ENCODE measurements around the gene CPNE4. TPM values are rescaled to one million over a fixed set of nuclear protein-coding genes. Genes with fewer than 3 reads are reported as not detected.

The CPNE4 gene
- total RNA-seq, 1 donor from 2014 or later = 2.7 TPM

DNA sequence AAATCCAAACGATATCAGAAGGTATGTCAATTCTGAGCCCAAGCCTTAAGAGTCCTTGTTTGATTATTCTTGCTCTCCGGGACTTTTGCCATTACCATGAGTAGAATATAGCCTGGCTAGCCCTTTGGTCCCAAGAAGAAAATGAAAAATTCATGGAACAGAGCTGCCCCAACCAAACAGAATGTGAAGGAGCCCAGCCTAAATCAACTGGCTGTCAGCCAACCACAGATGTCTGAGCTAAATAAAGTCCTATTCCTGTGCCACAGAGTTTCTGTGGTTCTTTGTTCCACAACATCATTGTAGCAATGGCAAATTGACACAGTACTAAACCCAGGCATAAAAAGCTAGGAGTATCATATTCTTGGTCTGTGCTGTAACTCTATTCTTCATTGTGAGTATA lies 185.2 kb downstream of the CPNE4 start:
- no peak overlapping the region for H3K27ac Mint-ChIP-seq (ENCODE audit: unreplicated experiment)
- no peak for DNase-seq
- no peaks in the 10 kb centered on the region for H3K9me3 Mint-ChIP-seq (ENCODE audit: unreplicated experiment)
- H3K27me3 Mint-ChIP-seq (ENCODE audit: unreplicated experiment) = no peaks in the 10 kb centered on the region
- TF ChIP-seq, protein P1, sequence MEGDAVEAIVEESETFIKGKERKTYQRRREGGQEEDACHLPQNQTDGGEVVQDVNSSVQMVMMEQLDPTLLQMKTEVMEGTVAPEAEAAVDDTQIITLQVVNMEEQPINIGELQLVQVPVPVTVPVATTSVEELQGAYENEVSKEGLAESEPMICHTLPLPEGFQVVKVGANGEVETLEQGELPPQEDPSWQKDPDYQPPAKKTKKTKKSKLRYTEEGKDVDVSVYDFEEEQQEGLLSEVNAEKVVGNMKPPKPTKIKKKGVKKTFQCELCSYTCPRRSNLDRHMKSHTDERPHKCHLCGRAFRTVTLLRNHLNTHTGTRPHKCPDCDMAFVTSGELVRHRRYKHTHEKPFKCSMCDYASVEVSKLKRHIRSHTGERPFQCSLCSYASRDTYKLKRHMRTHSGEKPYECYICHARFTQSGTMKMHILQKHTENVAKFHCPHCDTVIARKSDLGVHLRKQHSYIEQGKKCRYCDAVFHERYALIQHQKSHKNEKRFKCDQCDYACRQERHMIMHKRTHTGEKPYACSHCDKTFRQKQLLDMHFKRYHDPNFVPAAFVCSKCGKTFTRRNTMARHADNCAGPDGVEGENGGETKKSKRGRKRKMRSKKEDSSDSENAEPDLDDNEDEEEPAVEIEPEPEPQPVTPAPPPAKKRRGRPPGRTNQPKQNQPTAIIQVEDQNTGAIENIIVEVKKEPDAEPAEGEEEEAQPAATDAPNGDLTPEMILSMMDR (IDR thresholded peaks at IDR 0.05; ENCODE audit: partially characterized antibody, unreplicated experiment) = no peak
- H3K4me1 Mint-ChIP-seq (ENCODE audit: low read depth, unreplicated experiment) = no peaks in the 10 kb centered on the region
- no peak overlapping the region for H3K4me3 Mint-ChIP-seq (ENCODE audit: unreplicated experiment)
- no peaks in the 10 kb centered on the region for H3K36me3 Mint-ChIP-seq (ENCODE audit: unreplicated experiment)

DNA sequence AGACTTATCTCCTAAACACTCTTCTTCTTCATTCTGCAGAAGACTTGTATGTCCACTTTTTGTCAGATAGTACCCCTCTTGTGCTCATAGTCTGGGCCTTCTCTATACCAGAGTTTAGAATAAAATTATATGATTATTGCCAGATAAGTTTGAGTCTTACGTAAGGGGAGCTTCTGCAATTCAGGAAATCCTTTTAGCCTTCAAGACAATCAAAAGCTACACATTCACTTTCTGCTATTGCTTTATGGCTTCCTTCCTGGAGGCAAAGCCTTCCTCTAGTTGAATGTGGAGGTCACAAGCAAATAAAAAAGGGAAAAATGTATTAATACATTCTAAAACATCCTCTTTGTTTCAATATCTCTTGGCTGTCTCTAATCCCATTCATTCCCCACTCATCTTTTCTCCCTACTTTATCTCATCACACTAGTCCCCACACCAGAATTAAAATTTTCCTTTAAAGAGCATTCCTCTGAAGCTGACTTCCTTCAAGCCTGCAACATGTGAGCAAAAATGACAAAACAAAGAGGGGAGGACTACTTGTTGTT lies 186.8 kb downstream of the CPNE4 start:
- Mint-ChIP-seq H3K27me3 (ENCODE audit: unreplicated experiment) (no peaks in the 10 kb centered on the region), H3K27ac (ENCODE audit: unreplicated experiment) (no peak overlapping the region), H3K4me1 (ENCODE audit: low read depth, unreplicated experiment) (no peaks in the 10 kb centered on the region), H3K4me3 (ENCODE audit: unreplicated experiment) (no peak overlapping the region), H3K9me3 (ENCODE audit: unreplicated experiment) (no peaks in the 10 kb centered on the region), H3K36me3 (ENCODE audit: unreplicated experiment) (no peaks in the 10 kb centered on the region)
- TF ChIP-seq, protein P1 (IDR thresholded peaks at IDR 0.05; ENCODE audit: partially characterized antibody, unreplicated experiment) = no peak
- no peak for DNase-seq

DNA sequence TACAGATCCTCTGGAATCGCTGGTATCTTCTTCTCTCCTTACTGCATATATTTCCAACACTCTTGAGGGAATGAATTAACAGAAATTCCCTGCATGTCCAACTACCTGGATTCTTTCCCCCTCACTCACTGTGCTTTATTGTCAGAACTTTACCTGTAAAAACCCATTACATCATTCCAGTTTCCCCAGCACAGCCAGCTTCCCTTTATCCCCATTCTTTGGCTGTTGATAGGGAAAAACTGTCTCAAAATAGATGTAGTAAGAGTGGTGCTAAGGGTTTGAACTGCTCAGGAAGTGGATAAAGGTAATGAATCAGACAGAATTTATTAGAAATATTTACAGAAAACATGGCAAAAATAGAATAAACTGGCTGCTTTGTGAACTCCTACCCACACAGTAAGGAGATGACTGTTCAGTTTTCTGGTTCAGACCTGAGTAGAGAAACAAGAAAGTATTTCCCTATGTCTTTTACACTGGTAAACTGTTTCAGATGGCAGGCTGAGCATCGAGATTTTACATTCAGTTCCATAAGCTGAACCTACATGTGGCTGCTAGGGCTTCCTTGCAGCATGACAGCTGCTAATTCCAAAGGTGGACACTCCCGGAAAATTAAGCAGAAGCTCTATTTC lies 188.4 kb downstream of the CPNE4 start:
- Mint-ChIP-seq H3K9me3 (ENCODE audit: unreplicated experiment) (no peaks in the 10 kb centered on the region), H3K4me3 (ENCODE audit: unreplicated experiment) (no peak overlapping the region), H3K36me3 (ENCODE audit: unreplicated experiment) (no peaks in the 10 kb centered on the region), H3K27me3 (ENCODE audit: unreplicated experiment) (no peaks in the 10 kb centered on the region), H3K27ac (ENCODE audit: unreplicated experiment) (no peak overlapping the region), H3K4me1 (ENCODE audit: low read depth, unreplicated experiment) (no peaks in the 10 kb centered on the region)
- no peak for DNase-seq
- TF ChIP-seq, protein P1 (IDR thresholded peaks at IDR 0.05; ENCODE audit: partially characterized antibody, unreplicated experiment) = no peak

DNA sequence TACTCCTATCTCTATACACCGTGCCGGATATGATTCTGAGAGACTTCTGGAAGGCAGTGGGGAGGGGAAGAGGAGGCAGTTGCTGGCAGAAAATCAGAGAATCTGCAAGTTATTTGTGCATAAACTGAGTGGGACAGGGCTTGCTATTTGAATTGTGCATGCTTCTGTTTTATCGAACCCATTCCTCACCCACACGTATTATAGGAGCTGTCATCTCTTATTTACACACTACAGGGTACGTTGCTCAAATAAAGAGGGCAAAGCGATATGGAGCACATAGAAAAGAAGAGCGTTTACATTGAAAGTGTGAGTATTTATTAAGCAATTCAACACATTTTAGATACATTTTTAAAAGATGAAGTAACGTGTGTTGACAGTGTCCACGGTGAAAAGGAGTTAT lies 191.6 kb downstream of the CPNE4 start:
- Mint-ChIP-seq H3K4me3 (ENCODE audit: unreplicated experiment) (no peak overlapping the region), H3K36me3 (ENCODE audit: unreplicated experiment) (no peaks in the 10 kb centered on the region), H3K27ac (ENCODE audit: unreplicated experiment) (no peak overlapping the region), H3K27me3 (ENCODE audit: unreplicated experiment) (no peaks in the 10 kb centered on the region), H3K4me1 (ENCODE audit: low read depth, unreplicated experiment) (no peaks in the 10 kb centered on the region), H3K9me3 (ENCODE audit: unreplicated experiment) (no peaks in the 10 kb centered on the region)
- TF ChIP-seq, protein P1 (IDR thresholded peaks at IDR 0.05; ENCODE audit: partially characterized antibody, unreplicated experiment) = no peak
- no peak for DNase-seq

DNA sequence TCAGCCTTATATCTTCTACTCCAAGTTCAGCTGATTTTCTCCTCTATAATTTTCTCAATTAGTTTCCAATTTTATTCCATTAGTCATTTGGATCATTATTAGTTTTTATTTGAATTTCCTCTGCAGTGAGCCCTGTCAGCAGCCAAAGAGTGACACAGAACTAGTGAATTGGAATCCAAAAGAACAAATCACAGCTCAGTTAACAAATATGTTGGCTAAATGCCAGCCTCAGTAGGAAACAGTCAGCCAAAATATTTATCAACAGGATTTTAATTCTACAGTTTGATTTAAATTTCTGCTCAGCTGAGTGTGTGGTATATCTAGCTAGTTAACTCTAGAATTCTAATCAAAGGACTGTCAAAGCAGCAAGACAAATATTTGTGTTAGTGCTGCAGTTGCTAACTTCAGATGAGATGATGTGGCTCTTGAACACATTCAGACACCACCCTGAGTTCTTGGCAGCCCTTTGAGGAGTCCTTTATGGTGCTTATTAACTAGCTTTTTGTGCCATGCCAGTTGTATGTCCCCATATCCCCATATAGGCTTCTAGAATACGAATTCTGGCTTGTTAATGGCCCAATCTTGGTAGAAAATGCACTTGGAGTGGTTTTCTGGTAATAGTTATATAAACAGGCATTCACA lies 194.5 kb downstream of the CPNE4 start:
- no peak overlapping the region for H3K27ac Mint-ChIP-seq (ENCODE audit: unreplicated experiment)
- H3K4me1 Mint-ChIP-seq (ENCODE audit: low read depth, unreplicated experiment) = no peaks in the 10 kb centered on the region
- no peaks in the 10 kb centered on the region for H3K36me3 Mint-ChIP-seq (ENCODE audit: unreplicated experiment)
- no peaks in the 10 kb centered on the region for H3K27me3 Mint-ChIP-seq (ENCODE audit: unreplicated experiment)
- DNase-seq = no peak
- no peaks in the 10 kb centered on the region for H3K9me3 Mint-ChIP-seq (ENCODE audit: unreplicated experiment)
- no peak overlapping the region for H3K4me3 Mint-ChIP-seq (ENCODE audit: unreplicated experiment)
- TF ChIP-seq, protein P1 (IDR thresholded peaks at IDR 0.05; ENCODE audit: partially characterized antibody, unreplicated experiment) = no peak

Measured in glutamatergic neuron (in vitro differentiated cells).